Activated CD4-positive, alpha-beta T cell treated with anti-CD3 and anti-CD28 coated beads, Interleukin-2, amount 10 ng/mL, durations not matched to agents 7 days and 5 days (primary cell): Measurements from ENCODE around the gene CEP44. TPM values are rescaled to one million over a fixed set of nuclear protein-coding genes. Genes with fewer than 3 reads are reported as not detected.
"Not testable (repeated sequence)": the region's sequence is repeated elsewhere in the genome, so short reads cannot be mapped to it uniquely, and the experiment has no call there.

Source experiments
- CTCF ChIA-PET: fragments of 350-600 bp; sonication (Branson Sonifier 250); formaldehyde crosslinking; loops from one replicate; lab custom pipeline; 2021; ENCODE audit warnings: antibody characterized with exemption; lab: Charles Lee
- POLR2A ChIA-PET: fragments of 350-600 bp; sonication (Branson Sonifier 250); formaldehyde crosslinking; loops from one replicate; lab custom pipeline; 2021; ENCODE audit warnings: antibody characterized with exemption; lab: Charles Lee
- DNase-seq: peaks from one replicate; pipeline ENCODE4 v3.0.0-alpha.2; 2020
- H3K27ac Mint-ChIP-seq: one replicate; pipeline ENCODE4 v1.8.0; 2021; ENCODE audit warnings: mild to moderate bottlenecking, moderate library complexity, mixed read lengths
- H3K27me3 Mint-ChIP-seq: one replicate; pipeline ENCODE4 v1.8.0; 2021; ENCODE audit warnings: mixed read lengths
- H3K36me3 Mint-ChIP-seq: one replicate; pipeline ENCODE4 v1.8.0; 2021; ENCODE audit warnings: low read depth, mixed read lengths
- H3K4me1 Mint-ChIP-seq: one replicate; pipeline ENCODE4 v1.8.0; 2021; ENCODE audit warnings: mixed read lengths
- H3K4me3 Mint-ChIP-seq: one replicate; pipeline ENCODE4 v1.8.0; 2021; ENCODE audit warnings: mild to moderate bottlenecking, moderate library complexity, mixed read lengths
- H3K9me3 Mint-ChIP-seq: one replicate; pipeline ENCODE4 v1.8.0; 2021; ENCODE audit warnings: mixed read lengths
- total RNA-seq, 2 experiments: library from RNA; stranded (reverse); gene quantifications; one replicate each; pipeline ENCODE4 v1.2.3, GENCODE V29; 2021

The CEP44 gene
- total RNA-seq, 2 experiments from 2014 or later, result 21.7 to 24.2 TPM

DNA sequence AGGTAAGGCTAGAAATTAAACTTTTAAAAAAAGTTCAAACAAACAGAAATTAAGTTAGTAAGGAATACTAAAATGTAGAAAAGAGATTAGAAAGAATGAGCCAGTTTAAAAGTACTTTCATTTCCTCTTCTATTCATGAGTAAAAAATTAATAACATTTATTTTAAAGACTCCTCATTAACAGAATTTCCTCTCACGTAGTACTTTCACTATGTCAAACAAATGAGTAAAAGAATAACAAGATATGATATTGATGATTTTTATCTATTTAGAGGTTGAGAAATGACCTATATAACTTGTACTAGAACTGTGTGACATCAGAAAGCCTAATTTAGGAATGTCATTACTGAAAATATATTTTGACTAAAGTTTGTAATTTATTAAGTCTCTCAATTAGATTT is 22.3 kb upstream of the CEP44 start:
- H3K27ac Mint-ChIP-seq, H3K9me3 Mint-ChIP-seq, DNase-seq, CTCF ChIA-PET, POLR2A ChIA-PET, H3K36me3 Mint-ChIP-seq, H3K4me3 Mint-ChIP-seq, H3K4me1 Mint-ChIP-seq, H3K27me3 Mint-ChIP-seq: not testable (repeated sequence)

- Mint-ChIP-seq H3K9me3 (no peaks in the 10 kb centered on the region), H3K4me3 (no peak overlapping the region), H3K27me3 (no peaks in the 10 kb centered on the region), H3K27ac (no peak overlapping the region), H3K36me3 (peaks cover 5% of the 10 kb centered on the region), H3K4me1 (no peaks in the 10 kb centered on the region)
- ChIA-PET POLR2A (no interaction called here), CTCF (no interaction called here)
- DNase-seq, result no peak
These were observed 20.9 kb upstream of the CEP44 start for GRCh38 chr4:174262624-174263444.

GRCh38 chr4:174263445-174263736 is 20.3 kb upstream of the CEP44 start:
- DNase-seq, result no peak
- no peaks in the 10 kb centered on the region for H3K4me1 Mint-ChIP-seq
- H3K9me3 Mint-ChIP-seq, result no peaks in the 10 kb centered on the region
- H3K27me3 Mint-ChIP-seq, result no peaks in the 10 kb centered on the region
- ChIA-PET POLR2A (no interaction called here), CTCF (no interaction called here)
- peaks cover 5% of the 10 kb centered on the region for H3K36me3 Mint-ChIP-seq
- H3K27ac Mint-ChIP-seq, result no peak overlapping the region
- no peak overlapping the region for H3K4me3 Mint-ChIP-seq

DNA sequence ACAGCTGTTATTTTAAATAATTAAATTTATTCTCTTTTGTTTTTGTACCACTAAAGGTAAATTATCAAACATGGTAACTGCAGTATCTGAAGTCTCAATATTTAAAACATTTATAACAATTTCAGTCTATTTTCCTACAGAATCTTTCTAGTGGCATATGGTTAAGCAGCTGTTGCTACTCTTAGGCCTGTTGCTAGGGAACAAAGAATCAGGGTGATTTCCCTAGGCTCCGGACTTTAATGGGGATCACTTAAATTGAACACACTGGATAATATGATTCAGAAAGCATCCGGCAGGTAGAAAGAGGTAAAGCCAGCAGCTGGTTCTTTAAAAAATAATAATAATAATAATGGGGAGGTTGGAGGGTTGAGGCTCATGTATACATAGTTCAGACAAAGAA is 17.8 kb upstream of the CEP44 start:
- Mint-ChIP-seq H3K4me1 (no peaks in the 10 kb centered on the region), H3K27ac (no peak overlapping the region), H3K9me3 (no peaks in the 10 kb centered on the region), H3K36me3 (peaks cover 2% of the 10 kb centered on the region), H3K4me3 (no peak overlapping the region), H3K27me3 (no peaks in the 10 kb centered on the region)
- ChIA-PET CTCF (interaction anchor here (0.8 kb wide), 1 partner anchor 31 kb away, joined by 3 read pairs; no protein-coding TSS in a partner anchor), POLR2A (no interaction called here)
- no peak for DNase-seq

DNA sequence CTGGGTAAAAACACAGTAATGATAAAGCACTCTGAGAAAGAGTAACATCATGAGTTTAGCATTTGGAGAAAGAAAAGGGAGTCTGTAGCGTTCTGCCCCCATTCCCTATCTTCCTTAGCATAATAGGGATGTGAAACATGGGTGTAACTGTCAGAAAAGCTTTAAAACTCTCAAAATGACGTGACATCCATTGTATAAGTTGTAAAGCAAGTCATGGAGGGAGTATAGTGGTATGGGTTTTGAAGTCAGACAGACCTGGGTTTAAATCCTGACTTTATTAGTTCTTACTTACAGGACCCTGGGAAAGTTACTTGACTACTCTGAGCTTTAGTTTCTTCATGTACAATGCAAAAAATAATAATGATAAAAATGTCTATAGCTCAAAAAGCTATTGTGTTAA is 17.3 kb upstream of the CEP44 start:
- Mint-ChIP-seq H3K4me3 (no peak overlapping the region), H3K4me1 (no peaks in the 10 kb centered on the region), H3K27me3 (no peaks in the 10 kb centered on the region), H3K9me3 (no peaks in the 10 kb centered on the region), H3K36me3 (peaks cover 2% of the 10 kb centered on the region), H3K27ac (no peak overlapping the region)
- DNase-seq, result no peak
- ChIA-PET CTCF (interaction anchor here (0.8 kb wide), 1 partner anchor 31 kb away, joined by 3 read pairs; no protein-coding TSS in a partner anchor), POLR2A (no interaction called here)

DNA sequence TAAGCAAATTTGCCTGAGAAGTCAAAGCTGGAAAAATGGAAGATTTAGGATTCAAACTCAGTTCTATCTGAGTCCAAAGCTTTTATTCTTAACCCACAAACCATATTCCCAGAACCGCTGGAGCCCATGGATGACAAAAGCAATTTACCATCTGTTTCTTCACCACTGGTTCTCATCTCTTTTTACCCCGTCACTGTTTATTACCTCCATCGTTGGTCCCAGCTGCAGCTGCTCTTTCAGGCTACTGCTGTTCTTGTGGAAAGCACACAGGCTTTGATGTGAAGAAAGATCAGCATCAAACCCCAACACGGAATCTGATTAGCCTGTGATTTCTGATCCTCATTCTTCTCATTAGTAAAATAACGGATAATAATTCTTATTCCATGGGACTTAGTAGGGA is 9.8 kb upstream of the CEP44 start:
- ChIA-PET POLR2A (no interaction called here), CTCF (no interaction called here)
- Mint-ChIP-seq H3K4me1 (peaks cover 5% of the 10 kb centered on the region), H3K4me3 (no peak overlapping the region), H3K36me3 (no peaks in the 10 kb centered on the region), H3K27ac (no peak overlapping the region), H3K9me3 (no peaks in the 10 kb centered on the region), H3K27me3 (no peaks in the 10 kb centered on the region)
- no peak for DNase-seq

DNA sequence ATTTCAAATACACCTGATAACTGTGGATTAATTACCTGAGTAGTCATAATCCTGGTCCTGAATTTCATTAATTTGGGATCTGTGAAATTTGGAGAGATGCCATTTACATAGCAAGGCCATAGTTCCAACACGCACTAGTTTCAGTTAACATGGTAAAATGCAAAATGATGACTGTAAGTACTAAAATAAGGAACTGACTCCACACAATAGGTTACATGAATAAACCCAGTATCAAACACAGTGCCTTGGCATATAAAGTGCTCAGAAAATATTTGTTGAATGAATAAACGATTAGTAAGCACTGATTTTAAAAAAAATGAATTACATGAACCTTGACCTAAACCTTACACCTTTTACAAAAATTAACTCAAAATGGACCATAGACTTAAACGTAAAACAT is 9.3 kb upstream of the CEP44 start:
- H3K4me3 Mint-ChIP-seq, result no peak overlapping the region
- peaks cover 4% of the 10 kb centered on the region for H3K36me3 Mint-ChIP-seq
- CTCF ChIA-PET, result no interaction called here
- H3K9me3 Mint-ChIP-seq, result peaks cover 4% of the 10 kb centered on the region
- H3K27ac Mint-ChIP-seq, result no peak overlapping the region
- H3K4me1 Mint-ChIP-seq, result peaks cover 10% of the 10 kb centered on the region
- no peaks in the 10 kb centered on the region for H3K27me3 Mint-ChIP-seq
- POLR2A ChIA-PET, result no interaction called here
- no peak for DNase-seq

GRCh38 chr4:174275101-174275500 is 8.6 kb upstream of the CEP44 start:
- Mint-ChIP-seq H3K36me3 (peaks cover 10% of the 10 kb centered on the region), H3K9me3 (peaks cover 7% of the 10 kb centered on the region), H3K27me3 (no peaks in the 10 kb centered on the region), H3K27ac (no peak overlapping the region), H3K4me3 (no peak overlapping the region), H3K4me1 (peaks cover 15% of the 10 kb centered on the region)
- DNase-seq, result no peak
- ChIA-PET POLR2A (no interaction called here), CTCF (no interaction called here)

DNA sequence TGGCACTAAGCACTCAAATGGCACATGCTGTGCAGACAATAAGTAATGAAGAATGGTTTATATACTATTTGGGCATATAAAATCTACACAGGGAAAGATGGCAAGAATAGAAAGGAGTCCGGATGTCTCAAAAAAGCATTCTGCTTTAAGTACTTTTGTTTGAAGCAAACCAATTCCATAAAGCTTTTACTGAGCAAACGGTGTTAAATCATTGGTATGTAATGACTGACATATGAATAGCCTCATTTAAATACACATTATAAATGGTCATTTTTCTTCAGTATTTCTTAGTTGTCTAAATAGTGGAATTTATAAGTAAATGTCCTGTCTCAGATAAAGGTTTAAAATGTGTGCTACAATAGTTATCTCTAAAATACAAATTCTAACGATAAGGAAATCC is 6.3 kb upstream of the CEP44 start:
- ChIA-PET POLR2A (no interaction called here), CTCF (no interaction called here)
- Mint-ChIP-seq H3K9me3 (peaks cover 7% of the 10 kb centered on the region), H3K27ac (no peak overlapping the region), H3K36me3 (peaks cover 16% of the 10 kb centered on the region), H3K4me1 (peaks cover 34% of the 10 kb centered on the region), H3K4me3 (no peak overlapping the region), H3K27me3 (no peaks in the 10 kb centered on the region)
- no peak for DNase-seq

GRCh38 chr4:174278467-174278866 is 5.2 kb upstream of the CEP44 start:
- H3K27ac Mint-ChIP-seq, result no peak overlapping the region
- H3K27me3 Mint-ChIP-seq, result no peaks in the 10 kb centered on the region
- peaks cover 16% of the 10 kb centered on the region for H3K36me3 Mint-ChIP-seq
- CTCF ChIA-PET, result no interaction called here
- no peak for DNase-seq
- peaks cover 7% of the 10 kb centered on the region for H3K9me3 Mint-ChIP-seq
- H3K4me3 Mint-ChIP-seq, result no peak overlapping the region
- POLR2A ChIA-PET, result no interaction called here
- peaks cover 39% of the 10 kb centered on the region for H3K4me1 Mint-ChIP-seq

- Mint-ChIP-seq H3K27me3 (no peaks in the 10 kb centered on the region), H3K27ac (no peak overlapping the region), H3K36me3 (peaks cover 18% of the 10 kb centered on the region), H3K4me1 (peaks cover 42% of the 10 kb centered on the region), H3K4me3 (no peak overlapping the region), H3K9me3 (peaks cover 7% of the 10 kb centered on the region)
- no peak for DNase-seq
- CTCF ChIA-PET, result no interaction called here
- POLR2A ChIA-PET, result no interaction called here
These were observed 4.1 kb upstream of the CEP44 start for GRCh38 chr4:174279433-174280155.

DNA sequence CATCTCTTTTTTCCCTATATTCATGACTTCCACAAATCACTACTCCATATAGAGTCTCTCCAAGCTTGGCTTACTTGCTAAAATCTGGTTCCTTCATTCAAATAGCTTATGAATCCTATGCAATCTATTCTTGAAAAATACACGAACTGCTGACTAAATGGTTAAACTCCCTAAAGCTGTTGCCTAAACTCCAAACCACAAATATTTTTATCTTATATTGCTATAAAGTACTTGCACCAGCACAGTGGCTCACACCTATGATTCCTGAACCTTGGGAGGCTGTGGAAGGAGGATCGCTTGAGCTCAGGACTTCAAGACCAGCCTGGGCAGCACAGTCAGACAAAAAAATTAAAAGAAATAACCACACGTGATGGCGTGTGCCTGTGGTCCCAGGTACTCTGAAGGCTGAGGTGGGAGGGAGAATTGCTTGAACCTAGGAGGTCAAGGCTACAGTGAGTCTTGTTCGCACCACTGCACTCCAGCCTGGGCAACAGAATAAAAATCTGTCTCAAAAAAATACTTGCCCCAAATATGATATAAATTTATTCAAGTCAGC is 2.5 kb upstream of the CEP44 start:
- peaks cover 57% of the 10 kb centered on the region for H3K4me1 Mint-ChIP-seq

DNA sequence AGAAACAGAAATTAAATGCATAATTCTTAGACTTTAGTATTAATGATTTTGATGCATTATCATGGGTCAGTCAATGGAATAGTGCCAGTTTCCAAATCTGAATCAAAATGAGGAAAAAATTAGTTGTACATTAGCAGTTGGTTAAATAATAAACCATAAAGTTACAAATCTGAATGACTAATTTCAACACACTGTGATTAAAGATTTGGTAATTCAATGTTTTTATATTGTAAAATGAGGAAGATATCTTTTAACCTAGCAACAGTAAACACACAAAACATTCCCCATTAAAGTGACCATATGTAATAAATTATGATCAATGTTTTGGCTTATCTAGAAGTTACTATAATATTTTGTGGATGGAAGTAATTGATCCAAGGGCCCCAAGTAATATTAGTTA is 1.8 kb upstream of the CEP44 start:
- Mint-ChIP-seq H3K9me3 (peaks cover 7% of the 10 kb centered on the region), H3K4me3 (peak overlapping the region; percentile 100), H3K36me3 (peaks cover 26% of the 10 kb centered on the region), H3K4me1 (peaks cover 63% of the 10 kb centered on the region), H3K27me3 (no peaks in the 10 kb centered on the region), H3K27ac (no peak overlapping the region)
- ChIA-PET CTCF (no interaction called here), POLR2A (no interaction called here)
- DNase-seq, result no peak

More for the DNA sequence above, 2.5 kb upstream of the CEP44 start:
- CTCF ChIA-PET, result no interaction called here
- peaks cover 7% of the 10 kb centered on the region for H3K9me3 Mint-ChIP-seq
- H3K36me3 Mint-ChIP-seq, result peaks cover 21% of the 10 kb centered on the region
- no peaks in the 10 kb centered on the region for H3K27me3 Mint-ChIP-seq
- no peak for DNase-seq
- POLR2A ChIA-PET, result no interaction called here
- no peak overlapping the region for H3K4me3 Mint-ChIP-seq
- no peak overlapping the region for H3K27ac Mint-ChIP-seq
